H1 (cell line): ENCODE measurements around the gene SPATA13. TPM values are rescaled to one million over a fixed set of nuclear protein-coding genes. Genes with fewer than 3 reads are reported as not detected.

Source experiments
- CTCF ChIA-PET: fragments of 300-600 bp; sonication (Branson Sonifier 250); formaldehyde crosslinking; loops from one replicate; lab custom pipeline; 2021; ENCODE audit not compliant: partially characterized antibody; lab: Charles Lee
- POLR2A ChIA-PET: fragments of 300-600 bp; sonication (Branson Sonifier 250); formaldehyde crosslinking; loops from one replicate; lab custom pipeline; 2021; ENCODE audit warnings: inconsistent platforms; ENCODE audit not compliant: partially characterized antibody; lab: Charles Lee
- DNase-seq, 2 experiments: peaks; one replicate each; pipeline versions ENCODE4 v3.0.0 to v3.0.0-alpha.2; 2010 to 2022; ENCODE audit warnings: low spot score in 2 of 2, low read depth in 1 of 2, mixed read lengths in 1 of 2
- FAIRE-seq: peaks from 2 replicates; lab custom pipeline; 2011; peaks lifted over from hg19 to GRCh38; lab: Jason Lieb, UNC
- H2AFZ ChIP-seq: 2 replicates; pipeline ENCODE4 v1.8.1; 2012; ENCODE audit warnings: low read length, inconsistent platforms
- H2AK5ac ChIP-seq: 2 replicates; pipeline ENCODE4 v1.6.1; 2013; ENCODE audit warnings: low read depth, low read length
- H2BK120ac ChIP-seq: replicated peaks from 2 replicates; pipeline ENCODE3; 2013; ENCODE audit warnings: low read depth, low read length, inconsistent platforms
- H2BK12ac ChIP-seq: 2 replicates; pipeline ENCODE4 v1.6.1; 2013; ENCODE audit warnings: low read depth, low read length
- H2BK15ac ChIP-seq: 2 replicates; pipeline ENCODE4 v1.6.1; 2013; ENCODE audit warnings: low read length
- H2BK20ac ChIP-seq: 2 replicates; pipeline ENCODE4 v1.6.1; 2013; ENCODE audit warnings: low read length
- H2BK5ac ChIP-seq: 2 replicates; pipeline ENCODE4 v1.6.1; 2013; ENCODE audit warnings: low read depth, low read length
- H3K14ac ChIP-seq: 2 replicates; pipeline ENCODE4 v1.6.1; 2013; ENCODE audit warnings: inconsistent platforms; ENCODE audit not compliant: insufficient read length
- H3K18ac ChIP-seq: 2 replicates; pipeline ENCODE4 v1.6.1; 2013; ENCODE audit warnings: low read length; ENCODE audit errors: extremely low read depth
- H3K23ac ChIP-seq: 2 replicates; pipeline ENCODE4 v1.6.1; 2013; ENCODE audit warnings: inconsistent platforms; ENCODE audit not compliant: insufficient read length
- H3K23me2 ChIP-seq: 2 replicates; pipeline ENCODE4 v1.6.1; 2013; ENCODE audit warnings: low read depth, low read length
- H3K27ac ChIP-seq: 2 replicates; pipeline ENCODE4 v1.6.1; 2011; ENCODE audit warnings: low read depth, low read length, inconsistent platforms
- H3K27me3 ChIP-seq, 4 experiments: replicated peaks in 1 of 4; 1 replicate in 1 of 4; 2 replicates in 3 of 4; pipeline versions ENCODE4 v1.6.1 to v1.8.1; 2011 to 2013; ENCODE audit warnings: low read length in 3 of 4, mild to moderate bottlenecking in 3 of 4, inconsistent platforms in 2 of 4, mixed read lengths in 2 of 4, moderate library complexity in 1 of 4; ENCODE audit not compliant: control insufficient read depth in 3 of 4, insufficient read depth in 3 of 4; ENCODE audit errors: extremely low read depth in 1 of 4
- H3K36me3 ChIP-seq, 4 experiments: 2 replicates each; pipeline versions ENCODE4 v1.6.1 to v1.8.1; 2011 to 2013; ENCODE audit warnings: mild to moderate bottlenecking in 4 of 4, low read length in 3 of 4, moderate library complexity in 2 of 4, control low read depth in 1 of 4, inconsistent platforms in 1 of 4; ENCODE audit not compliant: insufficient read depth in 4 of 4, control insufficient read depth in 2 of 4
- H3K4ac ChIP-seq: replicated peaks from 2 replicates; pipeline ENCODE3; 2013; ENCODE audit warnings: low read length, low read depth, mixed read lengths, inconsistent platforms; ENCODE audit not compliant: insufficient read length
- H3K4me1 ChIP-seq, 4 experiments: replicated peaks in 1 of 4; 1 replicate in 1 of 4; 2 replicates in 3 of 4; pipeline versions ENCODE4 v1.6.1 to v1.8.1; 2011 to 2013; ENCODE audit warnings: low read length in 3 of 4, inconsistent platforms in 2 of 4, mixed read lengths in 1 of 4; ENCODE audit not compliant: insufficient read depth in 4 of 4, control insufficient read depth in 3 of 4
- H3K4me2 ChIP-seq, 2 experiments: 2 replicates each; pipeline versions ENCODE4 v1.6.1 to v1.8.1; 2011 to 2013; ENCODE audit warnings: low read depth in 2 of 2, low read length in 2 of 2, control low read depth in 1 of 2, inconsistent platforms in 1 of 2, mild to moderate bottlenecking in 1 of 2; ENCODE audit not compliant: insufficient read depth in 1 of 2
- H3K4me3 ChIP-seq, 4 experiments: fragments of 200-600, 300-600 bp in 1 of 4; sonication (generic), shearing (Covaris generic), sonication (Bioruptor Twin) in 1 of 4; 2 replicates each; pipeline versions ENCODE4 v1.5.1 to v1.8.1; 2011 to 2016; ENCODE audit warnings: low read length in 4 of 4, low read depth in 3 of 4, control low read depth in 2 of 4, inconsistent platforms in 2 of 4, mild to moderate bottlenecking in 2 of 4, mixed read lengths in 1 of 4, moderate library complexity in 1 of 4; ENCODE audit not compliant: insufficient read depth in 2 of 4; ENCODE audit errors: extremely low read depth in 1 of 4
- H3K56ac ChIP-seq: replicated peaks from 2 replicates; pipeline ENCODE3; 2013; ENCODE audit warnings: low read depth, mild to moderate bottlenecking, mixed read lengths, low read length, inconsistent platforms; ENCODE audit not compliant: insufficient read length
- H3K79me1 ChIP-seq: 2 replicates; pipeline ENCODE4 v1.6.1; 2013; ENCODE audit warnings: low read depth, low read length, control low read depth
- H3K79me2 ChIP-seq, 2 experiments: 2 replicates each; pipeline versions ENCODE4 v1.6.1 to v1.8.1; 2012 to 2013; ENCODE audit warnings: low read length in 2 of 2, mild to moderate bottlenecking in 2 of 2, inconsistent platforms in 1 of 2; ENCODE audit not compliant: insufficient read depth in 2 of 2, control insufficient read depth in 1 of 2
- H3K9ac ChIP-seq, 4 experiments: replicated peaks in 1 of 4; 1 replicate in 1 of 4; 2 replicates in 3 of 4; pipeline versions ENCODE4 v1.6.1 to v1.8.1; 2011 to 2013; ENCODE audit warnings: low read depth in 3 of 4, low read length in 3 of 4, control low read depth in 2 of 4, mild to moderate bottlenecking in 2 of 4, moderate library complexity in 2 of 4, inconsistent platforms in 1 of 4; ENCODE audit errors: extremely low read depth in 1 of 4
- H3K9me3 ChIP-seq, 2 experiments: 2 replicates each; pipeline versions ENCODE4 v1.6.1 to v1.8.1; 2012 to 2013; ENCODE audit warnings: mild to moderate bottlenecking in 2 of 2, moderate library complexity in 2 of 2, control low read depth in 1 of 2, inconsistent platforms in 1 of 2, low read depth in 1 of 2, low read length in 1 of 2, mixed read lengths in 1 of 2; ENCODE audit not compliant: insufficient read depth in 2 of 2
- H4K20me1 ChIP-seq, 2 experiments: replicated peaks in 1 of 2; 2 replicates each; pipeline versions ENCODE3 to v1.8.1; 2011 to 2013; ENCODE audit warnings: inconsistent platforms in 2 of 2, low read length in 2 of 2, mild to moderate bottlenecking in 1 of 2; ENCODE audit not compliant: insufficient read depth in 2 of 2, control insufficient read depth in 1 of 2
- H4K5ac ChIP-seq: 2 replicates; pipeline ENCODE4 v1.6.1; 2013; ENCODE audit warnings: low read length, low read depth, mixed read lengths, inconsistent platforms; ENCODE audit not compliant: insufficient read length
- H4K8ac ChIP-seq: 2 replicates; pipeline ENCODE4 v1.8.0; 2013; ENCODE audit warnings: mild to moderate bottlenecking, moderate library complexity, low read length, inconsistent platforms; ENCODE audit not compliant: insufficient read depth; ENCODE audit errors: extremely low read depth
- H4K91ac ChIP-seq: replicated peaks from 2 replicates; pipeline ENCODE3; 2013; ENCODE audit warnings: low read length, mixed read lengths, inconsistent platforms; ENCODE audit not compliant: insufficient read length
- JUND ChIP-seq: IDR thresholded peaks from 2 replicates; pipeline ENCODE4 v1.6.1; 2011; ENCODE audit warnings: mild to moderate bottlenecking, improper control_type of control experiment, low read length
- WGBS, 2 experiments: shearing (Covaris generic) in 1 of 2; methylation state at CpG; one replicate each; pipeline versions ENCODE4 v1.1.6 to v1.1.7; 2013 to 2015; ENCODE audit warnings: low lambda C conversion rate in 2 of 2, mixed read lengths in 2 of 2, inconsistent platforms in 1 of 2, low coverage in 1 of 2, missing lambda C conversion rate in 1 of 2; ENCODE audit not compliant: insufficient replicate concordance in 2 of 2, insufficient coverage in 1 of 2, insufficient read length in 1 of 2; ENCODE audit errors: extremely low coverage in 1 of 2, missing lambda C conversion rate in 1 of 2; 5-methylcytosine and 5-hydroxymethylcytosine counted together
- polyA plus RNA-seq, 7 experiments: library from polyadenylated mRNA; depleted of rRNA in 3 of 7; stranded (reverse) in 5 of 7; unstranded in 2 of 7; fragments of >200 nt in 5 of 7; fragments of 200-250 nt in 2 of 7; gene quantifications; 1 replicate in 5 of 7; 2 replicates in 1 of 7; 4 replicates in 1 of 7; pipeline versions ENCODE4 v1.2.1 to v1.2.3, GENCODE V29; 2011 to 2013; ENCODE audit warnings: missing spikeins in 2 of 7, mixed read lengths in 2 of 7
- total RNA-seq: library from RNA; stranded (reverse); fragmentation: NEBNext Ultra II Directional; extraction: Animal tissue kit (Norgen Biotek cat#: 25700); gene quantifications from 2 replicates; pipeline ENCODE4 v1.2.1, GENCODE V29; 2021

Gene SPATA13
- total and polyA plus RNA-seq, 2 of the 8 experiments (the other 6 are each of a cell fraction or from before 2014, with no cell fraction given), result 12.6 to 30.9 TPM

DNA sequence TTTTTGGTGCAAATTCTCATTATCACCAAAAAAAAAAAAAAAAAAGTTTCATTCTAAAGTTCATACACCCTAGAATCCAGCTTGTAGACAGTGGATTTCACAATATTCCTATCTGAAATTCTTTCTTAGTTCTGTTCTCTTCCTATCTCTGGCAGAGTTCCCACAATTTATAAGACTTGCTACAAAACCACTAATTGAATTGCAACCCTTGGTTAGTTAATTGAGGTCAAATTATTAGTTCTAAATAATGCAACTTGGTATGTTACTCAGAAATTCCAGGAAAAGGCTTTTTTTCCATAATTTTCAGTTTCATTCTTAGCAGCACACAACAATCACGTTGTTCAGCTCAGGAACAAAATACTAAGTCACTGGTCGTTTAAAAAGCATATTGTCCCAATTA, 58.5 kb downstream of the SPATA13 start:
- no peak overlapping the region for H2AFZ ChIP-seq
- no peak overlapping the region for H3K9ac ChIP-seq
- no peaks in the 10 kb centered on the region for H3K27me3 ChIP-seq
- no peak overlapping the region for H3K18ac ChIP-seq
- peaks cover 11% of the 10 kb centered on the region for H3K79me1 ChIP-seq
- WGBS, 2 experiments, result 94% methylated on average over 2 of the region's 2 CpGs; no CpG with 5 or more reads in 1 of the 2 experiments
- no peak overlapping the region for H2BK12ac ChIP-seq
- no peak overlapping the region for H4K8ac ChIP-seq
- POLR2A ChIA-PET, result interaction anchor here (1.4 kb wide), 1 partner anchor 165 kb away, joined by 4 read pairs; no protein-coding TSS in a partner anchor
- no peak overlapping the region for H2AK5ac ChIP-seq
- H3K4me3 ChIP-seq, result no peak overlapping the region
- no peak for DNase-seq
- H3K79me2 ChIP-seq, result peaks cover 0 to 30% of the 10 kb centered on the region in 2 experiments; a peak in 2 of 4 replicates
- H4K5ac ChIP-seq, result no peak overlapping the region
- H3K27ac ChIP-seq, result no peak overlapping the region
- H3K56ac ChIP-seq, result no peak overlapping the region
- H3K36me3 ChIP-seq, result 0 out of 8 replicates have a peak, but pooled peaks cover 0 to 7% (median 1%) of the 10 kb centered on the region in 4 experiments
- H3K23me2 ChIP-seq, result no peaks in the 10 kb centered on the region
- no peak overlapping the region for H2BK15ac ChIP-seq
- no peak overlapping the region for H2BK20ac ChIP-seq
- CTCF ChIA-PET, result interaction anchor here (0.6 to 9.9 kb wide), 27 partner anchors 8 to 1554 kb away, joined by 3 to 130 read pairs (median 5); no protein-coding TSS in a partner anchor
- no peak overlapping the region for H2BK120ac ChIP-seq
- FAIRE-seq, result no peak
- H3K23ac ChIP-seq, result no peak overlapping the region
- no peak overlapping the region for H3K4me2 ChIP-seq
- no peaks in the 10 kb centered on the region for H3K9me3 ChIP-seq
- no peak overlapping the region for H4K91ac ChIP-seq
- no peak overlapping the region for H3K4ac ChIP-seq
- H4K20me1 ChIP-seq, result peaks cover 0 to 14% of the 10 kb centered on the region in 2 experiments
- H2BK5ac ChIP-seq, result no peak overlapping the region
- H3K4me1 ChIP-seq, result peaks cover 8 to 22% (median 17%) of the 10 kb centered on the region in 4 experiments
- no peak overlapping the region for H3K14ac ChIP-seq
- no peak for TF ChIP-seq JUND
